NCI-H1436 treated with DMSO at 0.1 percent for 48 hours (cell line): Measurements from ENCODE around the gene ATG9B.
"Not testable (repeated sequence)": the region's sequence is repeated elsewhere in the genome, so short reads cannot be mapped to it uniquely, and the experiment has no call there.

Experiments
- DNase-seq: peaks from one replicate; lab custom pipeline; 2025; lab: John Stamatoyannopoulos, UW

Gene ATG9B

GRCh38 chr7:151035026-151035717 is 10.9 kb upstream of the ATG9B start:
- DNase-seq, result no peak

DNA sequence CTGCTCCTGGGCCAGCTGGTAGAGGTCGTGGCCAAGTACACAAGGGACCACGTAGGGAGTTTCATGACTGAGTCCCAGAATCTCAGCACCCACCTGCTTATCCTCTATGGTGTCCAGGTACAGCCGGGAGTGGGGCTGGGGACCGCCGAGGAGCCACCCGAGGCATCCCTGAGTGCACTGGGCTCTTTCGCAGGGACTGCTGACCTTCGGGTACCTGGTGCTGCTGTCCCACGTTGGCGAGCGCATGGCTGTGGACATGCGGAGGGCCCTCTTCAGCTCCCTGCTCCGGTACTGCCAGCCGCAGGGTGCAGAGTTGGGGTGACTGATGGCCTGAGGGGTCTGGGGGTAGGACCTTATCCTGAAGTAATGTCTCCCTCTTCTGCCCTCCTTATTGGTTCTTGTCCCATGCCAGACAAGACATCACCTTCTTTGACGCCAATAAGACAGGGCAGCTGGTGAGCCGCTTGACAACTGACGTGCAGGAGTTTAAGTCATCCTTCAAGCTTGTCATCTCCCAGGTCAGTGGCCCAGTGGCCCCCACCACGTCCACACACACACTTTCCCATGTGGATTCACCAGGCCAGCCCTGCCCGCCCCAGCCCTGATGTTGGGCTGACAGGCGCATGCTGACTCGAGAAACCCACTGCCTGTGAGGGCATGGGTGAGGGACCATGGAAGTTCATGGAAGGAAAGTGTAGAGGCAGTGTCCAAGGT is 10.2 kb upstream of the ATG9B start:
- DNase-seq, result no peak

DNA sequence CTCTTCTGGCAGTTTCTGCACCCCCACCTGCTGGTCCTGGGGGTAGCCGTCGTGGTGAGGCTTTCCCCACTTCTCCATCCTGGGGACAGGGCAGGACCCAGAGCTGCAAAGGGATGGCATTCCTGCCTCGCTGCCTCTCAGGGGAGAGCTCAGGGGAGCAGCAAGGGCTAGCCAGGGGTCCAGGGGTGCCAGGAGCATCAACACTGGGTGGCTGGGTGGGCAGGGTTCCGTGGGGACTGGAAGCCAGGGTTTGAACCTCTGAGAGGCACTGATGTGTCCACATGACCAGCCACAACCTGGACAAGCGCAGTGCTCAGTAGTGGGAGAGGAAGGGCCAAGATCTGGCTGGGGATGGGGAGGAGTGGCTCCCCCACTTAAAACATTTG is 9.6 kb upstream of the ATG9B start:
- DNase-seq, result no peak

- no peak for DNase-seq
Measured at GRCh38 chr7:151032936-151033863, 8.9 kb upstream of the ATG9B start.

GRCh38 chr7:151031011-151031410 is 6.7 kb upstream of the ATG9B start:
- DNase-seq, result no peak

GRCh38 chr7:151028948-151029501 is 4.7 kb upstream of the ATG9B start:
- DNase-seq, result no peak

DNA sequence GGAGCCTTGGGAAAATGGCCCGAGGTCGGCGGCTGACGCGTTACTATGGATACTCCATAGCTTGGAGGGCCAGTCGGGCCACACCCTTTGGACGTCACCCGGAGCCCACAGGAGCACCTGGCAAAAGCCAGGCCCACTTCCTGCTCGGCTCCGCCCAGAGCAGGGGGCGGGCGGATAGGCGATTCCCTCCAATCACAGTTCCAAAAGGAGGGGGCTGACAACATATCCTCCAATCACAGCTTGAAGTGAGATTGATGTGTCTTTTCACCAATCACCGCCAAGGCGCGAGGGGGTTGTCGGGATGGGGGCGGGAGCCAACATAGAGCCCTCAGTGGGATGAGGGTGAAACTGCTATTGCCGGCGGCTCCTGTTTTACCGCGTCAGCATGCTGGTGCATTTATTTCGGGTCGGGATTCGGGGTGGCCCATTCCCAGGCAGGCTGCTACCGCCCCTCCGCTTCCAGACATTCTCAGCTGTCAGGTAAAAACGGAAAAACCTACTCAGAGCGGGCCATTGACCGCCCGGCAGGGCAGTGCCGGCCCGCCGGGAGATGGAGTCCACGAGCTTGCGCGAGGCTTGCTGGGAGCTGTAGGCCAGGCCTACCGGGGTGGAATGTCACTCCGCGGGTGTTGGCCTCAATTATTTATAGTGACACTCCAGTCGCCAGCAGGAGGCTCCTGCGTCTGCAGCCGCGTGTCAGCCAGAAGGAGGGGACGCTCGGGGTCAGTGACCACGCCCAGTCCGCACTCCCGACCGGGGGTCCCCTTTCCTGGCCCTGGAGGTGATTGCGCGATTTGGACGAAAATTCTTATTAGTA is 4.0 kb upstream of the ATG9B start, which contains the start of gene ABCB8:
TSS of gene ABCB8 (plus strand) at position 320 of the 817 bp plus-strand sequence. CDS start at position 386, 66 bp downstream.
- DNase-seq, result peak; percentile 90

- DNase-seq, result not testable (repeated sequence)
Measured at GRCh38 chr7:151027728-151028130, 3.4 kb upstream of the ATG9B start.

DNA sequence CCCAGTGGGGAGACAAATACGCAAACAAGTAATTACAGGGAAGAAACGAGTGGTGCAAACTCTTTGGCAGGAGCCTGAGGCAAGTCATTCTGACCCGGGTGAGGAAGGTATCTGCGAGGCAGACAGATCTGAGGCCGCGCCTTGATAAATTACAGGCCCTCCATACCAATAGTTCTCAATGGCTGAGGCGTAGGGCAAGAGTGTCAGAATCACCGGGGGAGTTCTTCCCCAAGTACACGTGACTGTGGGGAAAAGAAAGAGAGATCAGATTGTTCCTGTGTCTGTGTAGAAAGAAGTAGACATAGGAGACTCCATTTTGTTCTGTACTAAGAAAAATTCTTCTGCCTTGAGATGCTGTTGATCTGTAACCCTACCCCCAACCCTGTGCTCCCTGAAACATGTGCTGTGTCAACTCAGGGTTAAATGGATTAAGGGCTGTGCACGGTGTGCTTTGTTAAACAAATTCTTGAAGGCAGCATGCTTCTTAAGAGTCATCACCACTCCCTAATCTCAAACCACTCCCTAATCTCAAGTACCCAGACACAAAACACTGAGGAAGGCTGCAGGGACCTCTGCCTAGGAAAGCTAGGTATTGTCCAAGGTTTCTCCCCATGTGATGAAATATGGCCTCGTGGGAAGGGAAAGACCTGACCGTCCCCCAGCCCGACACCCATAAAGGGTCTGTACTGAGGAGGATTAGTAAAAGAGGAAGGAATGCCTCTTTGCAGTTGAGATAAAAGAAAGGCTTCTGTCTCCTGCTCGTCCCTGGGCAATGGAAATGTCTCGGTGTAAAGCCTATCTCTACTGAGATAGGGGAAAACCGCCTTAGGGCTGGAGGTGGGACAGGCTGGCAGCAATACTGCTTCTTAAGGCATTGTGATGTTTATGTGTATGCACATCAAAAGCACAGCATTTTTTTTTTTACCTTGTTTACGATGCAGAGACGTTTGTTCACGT is 2.8 kb upstream of the ATG9B start:
- DNase-seq, result not testable (repeated sequence)

- no peak for DNase-seq
Measured at GRCh38 chr7:151025924-151026671, 1.8 kb upstream of the ATG9B start.

DNA sequence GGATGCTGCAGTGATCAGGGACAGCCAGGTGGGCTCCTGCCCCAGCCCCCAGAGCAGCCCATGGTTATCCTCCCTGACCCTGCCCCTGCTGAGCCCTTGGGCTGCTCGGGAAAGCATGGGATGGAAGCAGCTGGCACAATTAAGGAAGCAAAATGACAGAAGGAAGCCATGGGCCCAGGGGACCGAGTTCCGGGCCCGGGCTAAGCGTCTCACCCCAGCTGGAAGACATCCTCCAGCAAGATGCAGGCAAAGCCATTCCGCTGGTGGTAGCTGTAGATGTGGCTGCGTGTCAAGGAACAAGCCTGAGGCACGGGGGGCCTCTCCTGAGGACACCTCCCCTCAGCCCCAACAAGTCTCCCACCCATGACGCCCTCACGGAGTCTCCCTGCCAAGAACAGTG is 1.1 kb downstream of the ATG9B start:
- DNase-seq, result no peak

DNA sequence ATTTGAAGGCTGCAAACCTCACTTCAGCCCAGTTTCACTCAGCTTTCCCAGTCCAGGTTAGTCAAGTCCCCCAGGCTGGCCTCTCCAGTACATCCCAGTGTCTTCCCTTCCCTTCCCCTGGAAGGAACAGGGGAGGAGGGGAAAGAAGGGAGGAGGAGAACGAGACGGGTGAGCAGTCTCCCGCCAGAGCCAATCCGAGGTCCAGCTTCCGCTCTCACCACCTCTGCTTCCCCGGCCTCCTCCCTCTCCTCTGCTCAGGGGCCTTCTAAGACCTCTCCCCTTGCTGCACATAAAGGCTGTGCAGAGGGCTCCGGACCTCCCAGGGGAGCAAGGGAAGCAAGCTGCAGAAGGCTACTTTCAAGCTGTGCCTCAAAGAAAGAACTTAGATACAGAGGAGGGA is 4.1 kb downstream of the ATG9B start:
- DNase-seq, result no peak

DNA sequence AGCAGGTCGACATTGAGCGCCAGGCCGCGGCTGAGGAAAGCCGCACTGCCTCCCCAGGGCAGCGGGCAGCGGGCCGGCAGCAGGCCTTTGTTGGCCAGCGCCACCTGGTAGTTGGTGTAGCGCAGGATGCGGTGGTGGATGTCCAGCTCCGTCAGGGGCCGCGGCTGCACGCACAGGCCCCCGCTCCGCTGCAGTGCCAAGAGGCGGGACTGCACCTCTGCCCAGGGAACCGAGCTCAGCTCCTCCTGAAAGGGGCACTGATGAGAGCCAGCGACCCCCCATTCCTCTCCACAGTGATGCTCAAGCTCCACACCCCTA is 5.2 kb downstream of the ATG9B start:
- no peak for DNase-seq

DNA sequence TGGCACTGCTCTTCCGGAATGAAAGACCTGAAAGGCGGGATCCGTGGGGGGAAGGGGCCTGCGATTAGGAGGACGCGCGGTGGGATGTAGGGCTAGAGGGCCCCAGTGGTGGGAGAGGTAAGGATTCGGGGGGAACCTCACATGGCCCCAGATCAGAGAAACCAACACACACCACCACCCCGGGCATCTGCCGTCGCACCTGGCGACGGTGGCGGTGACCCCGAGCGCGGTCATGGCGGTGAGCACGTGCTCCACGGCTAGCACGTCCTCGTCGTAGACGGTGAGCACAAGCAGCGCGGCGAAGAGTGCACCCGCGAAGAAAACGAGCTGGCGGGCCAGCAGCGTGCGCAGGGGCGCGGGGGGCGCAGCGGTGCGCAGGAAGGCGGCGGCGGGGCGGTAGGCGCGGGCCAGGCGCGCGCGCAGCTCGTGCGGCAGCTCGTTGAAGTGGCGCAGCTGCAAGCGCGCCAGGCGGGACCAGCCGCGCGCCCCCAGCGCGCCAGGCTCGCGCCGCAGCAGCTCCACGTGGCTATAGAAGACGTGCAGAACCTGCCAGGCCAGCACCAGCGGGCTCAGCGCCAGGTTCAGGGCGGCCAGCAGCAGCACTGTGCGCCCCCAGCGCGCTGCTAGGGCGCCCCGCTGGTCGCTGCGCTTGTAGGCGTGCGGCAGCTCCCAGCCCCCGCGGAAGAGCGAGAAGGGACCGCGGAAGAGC is 5.7 kb downstream of the ATG9B start:
- no peak for DNase-seq

DNA sequence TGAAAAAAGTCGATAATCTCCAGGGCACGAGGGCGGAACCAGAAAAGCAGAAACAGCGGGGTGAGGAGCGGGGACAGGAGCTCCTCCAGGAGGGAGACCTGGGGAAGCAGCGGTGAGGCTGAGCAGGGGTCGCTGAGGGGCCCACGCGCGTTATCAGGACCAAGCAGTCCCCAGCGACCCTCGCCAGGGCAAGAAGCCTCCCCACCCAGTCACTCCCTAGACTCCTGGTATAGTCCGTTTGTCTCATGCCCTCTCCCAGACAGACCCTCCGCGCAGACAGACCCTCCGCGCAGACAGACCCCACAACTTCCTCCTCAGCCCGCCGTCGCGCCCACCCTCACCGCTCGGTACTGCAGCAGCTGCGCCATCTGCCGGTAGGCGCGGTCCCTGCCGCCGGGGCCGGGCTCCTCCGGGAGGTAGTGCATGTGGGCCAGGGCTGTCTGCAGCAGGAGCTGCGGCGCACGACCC is 6.3 kb downstream of the ATG9B start:
- DNase-seq, result no peak

DNA sequence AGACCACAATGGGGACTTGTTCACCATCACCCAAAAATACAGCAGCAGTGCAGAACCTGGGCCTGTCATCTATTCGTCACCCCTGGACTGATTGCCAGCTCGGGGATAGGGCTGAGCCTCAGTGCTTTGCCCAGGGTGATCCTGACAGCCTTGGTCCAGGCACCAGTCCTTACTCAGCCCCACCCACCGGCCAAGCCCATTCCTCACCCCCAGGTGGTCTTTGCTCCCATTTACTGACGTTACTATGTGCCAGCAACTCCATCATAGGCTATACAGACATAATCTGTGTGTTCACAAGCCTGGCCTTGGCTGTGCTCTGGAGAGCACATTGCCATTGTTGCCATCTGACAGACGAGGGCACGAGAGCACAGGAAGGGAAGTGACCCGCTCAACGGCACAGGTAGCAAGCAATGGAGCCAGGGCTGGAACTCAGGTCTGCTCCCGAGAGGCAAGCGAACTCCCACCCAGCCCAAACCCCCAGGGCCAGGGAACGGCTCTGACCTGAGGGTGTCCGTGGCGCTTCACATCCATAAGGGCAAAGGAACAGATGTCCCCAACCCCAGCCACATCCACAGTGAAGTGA is 6.8 kb downstream of the ATG9B start:
- DNase-seq, result no peak

DNA sequence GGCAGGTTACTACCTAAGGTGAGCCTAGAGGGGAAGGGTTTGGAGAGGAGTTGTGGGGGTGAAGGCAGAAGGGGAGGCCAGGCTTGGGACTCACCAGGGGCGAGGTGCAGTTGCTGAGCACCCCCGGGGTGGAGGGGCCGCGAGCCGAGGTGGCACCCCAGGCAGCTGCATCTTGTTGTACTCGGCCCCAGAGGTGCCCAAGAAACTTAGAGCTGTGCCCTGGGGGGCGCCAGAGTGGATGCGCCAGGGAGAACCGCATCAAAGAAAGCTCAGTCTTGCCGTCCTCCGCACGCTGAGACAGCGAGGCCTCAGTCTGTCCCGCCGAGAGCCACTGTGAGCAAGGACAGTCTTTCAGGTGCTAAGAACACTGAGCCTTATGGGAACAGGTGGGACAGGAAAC is 7.4 kb downstream of the ATG9B start:
- DNase-seq, result no peak

GRCh38 chr7:151016505-151016904 is 7.8 kb downstream of the ATG9B start:
- no peak for DNase-seq
